Inferior parietal cortex (tissue), 1 donor: ENCODE data around the gene FBP2.
A peak's percentile ranks its signal among the peaks of the same experiment; 100 is the strongest.
"Not testable (repeated sequence)": the region's sequence is repeated elsewhere in the genome, so short reads cannot be mapped to it uniquely, and the experiment has no call there.

Experiments used
- DNase-seq: peaks from one replicate; pipeline ENCODE4 v3.0.0-alpha.2; 2016; ENCODE audit errors: extremely low spot score

Gene FBP2

GRCh38 chr9:94606646-94607422 lies 13.2 kb upstream of the FBP2 start:
- DNase-seq, result no peak

DNA sequence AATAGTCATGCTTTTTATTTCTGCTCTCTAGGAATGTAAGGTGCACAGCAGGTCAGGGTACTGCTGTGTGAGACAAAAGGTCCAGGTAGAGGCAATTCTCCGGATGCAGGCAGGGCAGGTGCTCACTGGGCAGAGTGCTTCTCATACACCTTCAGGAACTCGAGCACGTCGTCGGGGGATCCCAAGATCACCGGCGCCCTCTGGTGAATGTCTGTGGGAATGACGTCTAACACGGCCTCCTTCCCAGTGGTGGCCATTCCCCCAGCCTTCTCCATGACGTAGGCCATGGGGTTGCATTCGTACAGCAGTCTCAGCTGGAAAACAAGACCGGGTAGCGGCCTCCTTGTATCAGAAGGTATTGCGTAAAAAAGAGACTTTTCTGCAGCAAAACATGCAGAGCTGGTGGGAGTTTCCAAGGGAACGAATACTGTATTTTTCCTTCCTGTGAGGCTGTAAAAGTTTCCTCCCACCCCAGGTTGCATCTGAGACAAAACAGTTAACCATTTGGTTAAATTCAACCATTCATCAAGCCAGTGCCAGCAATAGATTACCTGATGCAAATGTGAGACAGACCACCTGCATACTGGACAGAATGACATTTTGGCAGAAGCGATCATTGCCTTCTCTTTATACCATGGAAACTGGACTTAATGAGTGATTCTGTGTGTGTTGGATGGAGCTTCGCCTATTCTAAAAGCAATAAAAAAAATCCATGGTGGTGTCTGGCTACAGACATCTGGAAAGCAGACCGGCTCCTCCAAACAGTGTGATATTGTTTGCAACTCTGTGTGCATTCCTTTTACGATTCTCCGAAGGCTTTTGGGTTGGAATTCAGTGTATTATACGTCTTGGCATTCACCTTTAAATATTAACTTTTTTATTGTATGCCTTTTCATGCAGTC lies 9.9 kb upstream of the FBP2 start:
- DNase-seq, result peak; percentile 64

GRCh38 chr9:94602666-94603065 lies 9.0 kb upstream of the FBP2 start:
- DNase-seq, result no peak

DNA sequence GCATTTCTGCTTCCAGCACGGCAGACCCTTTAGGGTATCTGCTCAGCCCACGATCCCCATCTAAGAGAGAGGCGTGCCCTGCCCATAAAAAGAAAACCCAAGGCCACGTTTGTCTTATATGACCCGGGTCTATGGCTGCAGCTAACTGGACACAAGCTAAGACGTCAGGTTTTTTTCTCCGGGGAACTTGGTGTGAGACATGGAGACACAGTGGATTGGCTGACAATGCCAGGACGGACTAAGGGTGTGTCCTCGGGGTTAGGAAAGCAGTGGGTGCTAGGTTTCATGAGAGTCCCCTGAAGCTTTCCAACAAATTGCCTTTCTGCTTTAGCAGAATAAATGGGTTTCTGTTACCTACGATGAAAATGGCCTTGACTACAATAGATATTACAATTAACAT lies 7.1 kb upstream of the FBP2 start:
- DNase-seq, result no peak

DNA sequence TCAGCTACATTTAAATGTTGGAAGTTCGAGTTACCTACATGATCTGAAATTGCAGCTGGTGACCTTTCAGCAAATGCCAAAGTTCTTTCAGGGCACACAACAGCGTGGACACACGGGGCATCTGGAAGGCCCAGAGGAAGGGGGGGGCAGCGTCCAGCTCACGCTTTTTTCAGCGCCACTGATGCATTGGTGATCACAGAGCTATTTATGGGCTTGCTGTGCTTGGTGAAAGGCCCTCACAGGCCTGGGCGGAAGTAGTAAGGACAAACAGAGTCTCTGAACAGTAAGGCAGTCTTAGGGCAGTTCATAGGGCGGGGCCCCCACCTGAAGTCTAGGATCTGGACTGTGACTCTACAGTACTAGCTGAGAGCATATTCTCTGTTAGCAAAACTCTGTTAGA lies 6.6 kb upstream of the FBP2 start:
- DNase-seq, result no peak

DNA sequence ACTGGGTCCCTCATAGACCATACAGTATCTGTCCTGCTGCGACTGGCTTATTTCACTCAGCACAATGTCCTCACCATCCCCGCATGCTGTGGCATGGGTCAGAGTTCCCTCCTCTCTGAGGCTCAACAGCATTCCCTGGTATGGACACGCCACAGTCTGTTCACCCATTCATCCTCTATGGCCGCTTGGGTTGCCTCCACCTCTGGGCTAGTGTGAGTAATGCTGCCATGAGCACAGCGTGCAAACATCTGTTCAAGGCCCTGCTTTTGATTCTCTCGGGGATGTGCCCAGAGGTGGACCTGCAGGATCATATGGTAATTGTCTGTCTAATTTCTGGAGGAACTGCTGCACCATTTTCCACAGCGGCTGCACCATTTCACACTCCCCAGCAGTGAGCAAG lies 5.5 kb upstream of the FBP2 start:
- DNase-seq, result no peak

DNA sequence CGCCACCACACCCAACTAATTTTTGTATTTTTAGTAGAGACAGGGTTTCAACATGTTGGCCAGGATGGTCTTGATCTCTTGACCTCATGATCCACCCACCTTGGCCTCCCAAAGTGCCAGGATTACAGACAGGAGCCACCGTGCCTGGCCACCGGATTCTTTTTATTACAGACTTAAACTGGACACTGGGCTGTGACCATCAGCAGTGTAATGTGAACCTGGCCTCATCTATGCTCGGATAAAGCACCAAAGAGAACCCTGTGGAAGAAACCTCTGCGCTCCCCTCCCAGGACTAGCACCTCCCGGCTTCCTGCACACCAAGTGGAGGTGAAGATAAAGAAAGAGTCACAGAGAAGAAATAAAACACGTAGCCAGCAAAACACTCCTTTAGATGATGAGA lies 941 bp downstream of the FBP2 start:
- DNase-seq, result not testable (repeated sequence)

- DNase-seq, result no peak
These were observed 1.7 kb downstream of the FBP2 start for GRCh38 chr9:94591876-94592275.

DNA sequence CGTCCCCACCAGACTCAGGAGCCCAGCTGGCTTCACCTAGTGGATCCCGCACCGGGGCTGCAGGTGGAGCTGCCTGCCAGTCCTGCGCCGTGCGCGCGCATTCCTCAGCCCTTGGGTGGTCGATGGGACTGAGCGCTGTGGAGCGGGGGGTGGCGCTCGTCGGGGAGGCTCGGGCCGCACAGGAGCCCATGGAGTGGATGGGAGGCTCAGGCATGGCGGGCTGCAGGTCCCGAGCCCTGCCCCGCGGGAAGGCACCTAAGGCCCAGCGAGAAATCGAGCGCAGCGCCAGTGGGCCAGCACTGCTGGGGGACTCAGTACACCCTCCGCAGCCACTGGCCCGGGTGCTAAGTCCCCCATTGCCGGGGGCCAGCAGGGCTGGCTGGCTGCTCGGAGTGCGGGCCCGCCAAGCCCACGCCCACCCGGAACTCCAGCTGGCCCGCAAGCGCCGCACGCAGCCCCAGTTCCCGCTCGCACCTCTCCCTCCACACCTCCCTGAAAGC lies 2.5 kb downstream of the FBP2 start:
- not testable (repeated sequence) for DNase-seq

DNA sequence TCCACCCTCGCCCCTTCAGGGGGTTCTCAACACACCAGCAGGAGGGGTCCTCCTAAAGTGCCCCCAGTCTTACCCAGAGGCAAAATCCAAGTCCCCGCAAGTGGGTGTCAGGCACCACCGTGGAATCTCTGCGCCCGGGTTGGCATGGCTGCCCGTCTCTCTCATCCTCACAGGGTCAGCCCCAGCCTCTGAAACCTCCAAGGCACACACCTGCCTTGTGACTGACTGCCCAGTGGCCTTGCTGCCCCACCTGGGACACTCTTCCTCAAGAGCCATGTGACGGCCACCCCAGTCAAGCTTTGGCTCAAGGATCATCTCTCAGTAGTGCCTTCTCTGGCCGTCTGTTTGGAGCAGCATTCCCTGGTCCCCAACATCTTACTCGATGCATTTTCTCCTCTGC lies 4.9 kb downstream of the FBP2 start:
- DNase-seq, result no peak

- no peak for DNase-seq
These were observed 6.8 kb downstream of the FBP2 start for GRCh38 chr9:94586814-94587213.

DNA sequence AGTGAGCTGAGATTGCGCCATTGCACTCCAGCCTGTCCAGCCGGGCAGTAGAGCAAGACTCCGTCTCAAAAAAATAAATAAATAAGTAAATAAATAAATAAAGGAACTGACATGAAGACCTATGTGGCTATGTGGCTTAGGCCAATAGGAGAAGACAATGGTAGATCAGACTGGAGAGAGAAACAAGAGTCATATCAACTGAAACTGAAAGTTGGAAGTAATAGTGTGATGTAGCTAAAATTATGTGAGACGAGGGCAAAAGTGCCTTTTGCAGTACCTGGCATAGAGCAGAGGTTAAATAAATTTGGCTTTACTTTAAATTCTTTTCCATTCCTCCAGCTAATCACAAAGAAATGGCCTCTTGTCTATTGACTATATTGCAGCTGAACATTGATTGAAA lies 7.3 kb downstream of the FBP2 start:
- no peak for DNase-seq

GRCh38 chr9:94584555-94584954 lies 9.1 kb downstream of the FBP2 start:
- DNase-seq, result no peak

DNA sequence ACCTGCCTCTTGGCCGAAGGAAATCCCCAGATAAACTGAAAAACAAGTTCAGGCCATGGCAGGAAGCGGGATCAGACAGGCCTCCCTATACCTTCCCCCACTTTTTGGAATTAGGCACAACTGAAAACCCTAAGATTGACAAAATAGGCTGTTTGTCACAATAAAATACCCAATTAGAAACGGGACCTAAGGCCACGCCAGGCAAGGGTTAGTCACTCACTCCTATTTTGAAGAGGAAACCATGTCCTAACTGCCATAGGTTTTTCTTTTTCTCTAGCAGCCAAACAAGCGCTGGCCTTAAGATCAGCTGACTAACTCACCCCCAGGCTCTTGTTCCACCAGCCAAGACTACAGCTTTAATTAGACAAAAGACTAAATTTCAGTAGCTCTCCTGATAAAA lies 11.9 kb downstream of the FBP2 start:
- DNase-seq, result no peak

DNA sequence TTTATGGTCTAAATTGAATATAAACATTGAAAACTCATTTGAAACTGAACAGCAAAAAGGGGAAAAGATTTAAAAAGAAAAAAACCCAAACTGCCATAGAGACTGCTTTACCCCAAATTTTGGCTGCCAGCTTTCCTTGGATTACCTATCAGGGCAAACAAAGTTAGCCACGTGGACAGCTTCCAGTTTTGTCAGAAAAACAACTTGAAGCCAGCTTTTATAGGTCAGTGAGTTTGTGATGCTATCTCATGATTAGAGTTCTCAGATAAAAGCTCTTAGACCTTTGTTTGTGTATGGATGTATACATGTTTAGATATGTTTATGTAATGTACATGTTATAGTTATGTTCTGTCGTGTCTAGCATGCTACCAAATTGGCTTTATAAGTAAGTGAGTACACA lies 16.1 kb downstream of the FBP2 start:
- no peak for DNase-seq

- no peak for DNase-seq
These were observed 16.6 kb downstream of the FBP2 start for GRCh38 chr9:94577036-94577435.

DNA sequence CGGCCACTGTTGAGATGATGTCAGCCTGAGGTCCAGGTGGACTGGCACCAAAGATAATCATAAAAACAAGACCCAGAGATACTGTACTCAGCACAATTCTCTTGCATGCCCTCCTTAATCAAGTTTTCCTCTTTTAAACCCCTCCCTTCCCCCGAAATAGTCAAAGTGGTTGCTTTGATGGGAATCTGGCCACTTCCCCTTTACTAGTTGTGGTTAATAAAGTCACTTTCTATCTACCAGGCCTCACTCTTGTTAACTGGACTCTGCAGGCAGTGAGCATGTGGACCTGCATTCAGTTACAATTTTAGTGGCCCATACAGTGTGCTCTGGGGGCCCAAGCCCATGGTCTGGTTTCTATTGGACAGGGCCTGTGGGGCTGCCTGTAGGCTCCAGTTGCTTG lies 17.5 kb downstream of the FBP2 start:
- DNase-seq, result no peak

DNA sequence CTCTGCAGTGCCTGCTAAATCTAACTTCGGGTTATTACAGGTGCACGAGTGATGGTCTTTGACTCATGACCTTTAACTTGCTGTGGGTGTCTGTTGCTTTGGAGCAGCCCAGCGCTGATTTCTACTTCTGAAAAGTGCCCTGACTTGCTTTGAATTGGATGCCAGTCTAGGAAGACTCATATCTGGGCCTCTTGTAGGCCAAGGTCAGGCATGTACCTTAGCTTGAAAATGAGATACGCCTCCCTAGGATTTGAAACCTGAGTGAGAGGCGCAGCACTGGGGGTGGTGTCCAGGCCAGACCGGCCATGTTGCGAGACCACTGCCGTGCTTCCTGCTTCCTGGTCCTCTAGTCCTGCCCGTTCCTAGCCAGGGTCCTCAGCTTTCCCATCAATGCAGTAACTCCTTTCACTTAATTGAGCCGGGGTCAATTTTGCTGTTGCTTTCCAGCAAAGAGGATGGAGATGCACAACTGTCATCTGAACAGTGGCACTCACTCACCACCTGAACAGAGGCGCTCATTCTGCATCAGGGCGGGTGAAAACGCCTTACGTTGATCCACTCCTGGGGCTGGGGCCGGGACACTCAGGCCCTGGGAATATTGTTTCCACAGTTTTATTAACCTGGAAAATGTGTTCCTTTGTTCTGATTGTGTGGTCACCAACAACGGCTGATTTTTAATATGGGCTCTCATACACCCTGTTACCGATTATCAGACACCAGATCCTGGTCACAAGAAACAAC lies 24.5 kb downstream of the FBP2 start:
- DNase-seq, result no peak

DNA sequence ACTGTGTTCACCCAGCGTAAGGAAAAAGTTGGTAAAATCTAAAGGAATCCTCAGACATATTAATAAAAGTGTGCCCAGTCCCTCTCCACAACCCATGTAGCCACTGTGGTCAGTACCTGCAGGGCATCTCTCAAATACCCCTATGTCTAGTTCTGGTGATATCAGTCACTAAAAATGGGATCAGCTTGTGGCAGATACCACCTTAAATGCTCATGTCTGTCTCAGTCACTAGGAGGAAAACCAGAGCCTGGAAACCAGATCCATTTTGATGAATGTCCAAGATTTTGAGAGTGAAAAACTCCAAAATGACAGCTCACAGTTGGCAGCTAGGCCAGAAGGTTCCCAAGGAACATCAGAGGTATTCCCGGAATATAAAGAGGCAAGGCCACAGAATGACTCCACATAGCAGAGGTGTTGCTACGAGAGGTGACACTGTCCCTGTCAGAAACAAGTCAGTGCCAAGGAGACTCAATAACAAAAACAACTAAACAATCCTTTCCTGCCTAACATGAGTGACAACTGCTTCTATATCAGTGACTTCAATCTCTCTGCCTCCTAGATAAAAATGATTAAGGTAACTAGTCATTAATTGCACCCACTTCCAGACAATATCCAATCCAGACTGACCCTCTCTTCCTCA lies 25.3 kb downstream of the FBP2 start:
- no peak for DNase-seq

DNA sequence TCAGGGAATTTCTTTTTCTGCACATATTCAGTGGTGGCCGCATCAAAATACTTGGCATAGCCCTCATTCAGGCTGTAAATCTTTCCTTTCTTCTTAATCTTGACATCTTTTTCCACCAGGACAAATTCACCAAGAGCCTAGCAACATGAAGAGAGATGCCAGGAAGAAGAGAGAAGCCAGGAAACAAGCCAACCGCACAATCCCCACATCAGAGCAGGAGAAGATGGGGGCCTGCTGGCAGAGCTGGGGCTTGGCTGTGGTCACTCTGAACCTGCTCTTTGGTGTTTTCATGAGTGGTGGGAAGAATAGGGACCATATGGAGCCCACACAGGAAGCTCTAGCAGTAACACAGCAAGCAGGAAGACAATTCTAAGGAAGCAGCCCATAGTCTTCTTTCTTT lies 26.4 kb downstream of the FBP2 start:
- DNase-seq, result no peak

DNA sequence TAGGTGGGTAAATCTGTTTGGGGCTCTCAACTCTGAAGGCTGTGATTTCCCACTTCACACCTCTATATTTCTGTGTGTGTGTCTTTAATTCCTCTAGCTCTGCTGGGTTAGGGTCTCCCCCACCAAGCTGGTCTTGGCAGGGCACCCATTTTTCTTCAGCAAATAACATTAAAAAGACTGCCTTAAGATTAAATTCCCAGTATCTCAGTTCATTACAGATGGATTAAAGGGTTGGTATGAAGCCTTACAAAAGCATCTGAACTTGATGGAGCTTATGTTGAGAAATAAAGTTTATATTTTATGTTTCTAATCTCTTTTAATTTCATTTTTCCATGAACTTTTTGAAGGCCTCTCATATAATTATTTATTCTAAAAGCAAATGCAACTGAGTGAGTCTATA lies 27.1 kb downstream of the FBP2 start:
- no peak for DNase-seq

DNA sequence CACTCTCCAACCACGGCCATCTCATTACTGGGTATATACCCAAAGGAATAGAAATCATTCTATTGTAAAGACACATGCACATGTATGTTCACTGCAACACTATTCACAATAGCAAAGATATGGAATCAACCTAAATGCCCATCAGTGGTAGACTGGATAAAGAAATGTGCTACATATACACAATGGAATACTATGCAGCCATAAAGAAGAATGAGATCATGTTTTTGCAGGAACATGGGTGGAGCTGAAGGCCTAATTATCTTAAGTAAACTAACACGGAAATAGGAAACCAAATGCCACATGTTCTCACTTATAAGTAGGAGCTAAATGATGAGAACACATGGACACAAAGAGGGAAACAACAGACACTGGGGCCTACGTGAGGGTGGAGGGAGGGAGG lies 29.3 kb downstream of the FBP2 start:
- not testable (repeated sequence) for DNase-seq
